ENCODE results near the gene PEDS1.

Gene PEDS1

GRCh38 chr20:50187403-50188051 lies 34.0 kb upstream of the PEDS1 start (continued):
- TF ChIP-seq ZNF398 (tag by site-specific recombination; IDR thresholded peaks at IDR 0.05) = peak; percentile 62
- TF ChIP-seq ZFP69B (tag by site-specific recombination; IDR thresholded peaks at IDR 0.05) = peak; percentile 30; the same call in 1 of the 2 replicates
- TF ChIP-seq ZSCAN16 (tag by site-specific recombination; IDR thresholded peaks at IDR 0.05) = no peak
- no peak for TF ChIP-seq ZNF354C (tag by site-specific recombination; IDR thresholded peaks at IDR 0.05; ENCODE audit: borderline replicate concordance, low read depth)
- TF ChIP-seq ZIC2 (tag by site-specific recombination; IDR thresholded peaks at IDR 0.05) = peak; percentile 96
- peak; percentile 83 for TF ChIP-seq ZEB2 (tag by site-specific recombination; IDR thresholded peaks at IDR 0.05)

GRCh38 chr20:50186987-50187402 lies 33.5 kb upstream of the PEDS1 start:
- H3K27ac ChIP-seq (ENCODE audit: extremely low read depth, low read depth, low read length) = peak overlapping the region; percentile 24; the same call in 1 of the 2 replicates
- POLR2A ChIA-PET = interaction anchor here (2.0 kb wide), 1 partner anchor 277 kb away, joined by 7 read pairs; no protein-coding TSS in a partner anchor

GRCh38 chr20:50186151-50186885 lies 32.8 kb upstream of the PEDS1 start:
- CTCF ChIA-PET = interaction anchor here (0.6 to 6.8 kb wide), 25 partner anchors 9 to 646 kb away, joined by 3 to 106 read pairs (median 4); partner anchors contain the start of gene PEDS1
- Histone ChIP-seq H3K9me3 (ENCODE audit: control insufficient read depth, insufficient read depth, low read depth, low read length) (no peaks in the 10 kb centered on the region), H3K4me1 (ENCODE audit: control insufficient read depth, insufficient read depth, low read length) (peaks cover 4% of the 10 kb centered on the region), H3K4me3 (ENCODE audit: low read depth, low read length) (no peak overlapping the region), H3K27ac (ENCODE audit: extremely low read depth, low read depth, low read length) (no peak overlapping the region), H3K36me3 (ENCODE audit: control insufficient read depth in 2 of 2, insufficient read depth in 1 of 2, low read length in 2 of 2) (no peaks in the 10 kb centered on the region)
- POLR2A ChIA-PET = no interaction called here
- TF ChIP-seq, protein P1, sequence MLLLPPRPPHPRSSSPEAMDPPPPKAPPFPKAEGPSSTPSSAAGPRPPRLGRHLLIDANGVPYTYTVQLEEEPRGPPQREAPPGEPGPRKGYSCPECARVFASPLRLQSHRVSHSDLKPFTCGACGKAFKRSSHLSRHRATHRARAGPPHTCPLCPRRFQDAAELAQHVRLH (tag by site-specific recombination; IDR thresholded peaks at IDR 0.05) = no peak
- TF ChIP-seq ZNF585B (tag by site-specific recombination; IDR thresholded peaks at IDR 0.05) = no peak
- no peak for TF ChIP-seq REPIN1 (tag by site-specific recombination; IDR thresholded peaks at IDR 0.05; ENCODE audit: low read depth)
- TF ChIP-seq ZNF629 (tag by site-specific recombination; IDR thresholded peaks at IDR 0.05) = no peak
- TF ChIP-seq ZNF624 (tag by site-specific recombination; IDR thresholded peaks at IDR 0.05) = no peak
- TF ChIP-seq ZNF426 (tag by site-specific recombination; IDR thresholded peaks at IDR 0.05) = no peak
- TF ChIP-seq ZNF658 (tag by site-specific recombination; IDR thresholded peaks at IDR 0.05) = no peak
- TF ChIP-seq PATZ1 (tag by site-specific recombination; IDR thresholded peaks at IDR 0.05) = no peak
- no peak for TF ChIP-seq ZNF626 (tag by site-specific recombination; IDR thresholded peaks at IDR 0.05)
- TF ChIP-seq, protein P2, sequence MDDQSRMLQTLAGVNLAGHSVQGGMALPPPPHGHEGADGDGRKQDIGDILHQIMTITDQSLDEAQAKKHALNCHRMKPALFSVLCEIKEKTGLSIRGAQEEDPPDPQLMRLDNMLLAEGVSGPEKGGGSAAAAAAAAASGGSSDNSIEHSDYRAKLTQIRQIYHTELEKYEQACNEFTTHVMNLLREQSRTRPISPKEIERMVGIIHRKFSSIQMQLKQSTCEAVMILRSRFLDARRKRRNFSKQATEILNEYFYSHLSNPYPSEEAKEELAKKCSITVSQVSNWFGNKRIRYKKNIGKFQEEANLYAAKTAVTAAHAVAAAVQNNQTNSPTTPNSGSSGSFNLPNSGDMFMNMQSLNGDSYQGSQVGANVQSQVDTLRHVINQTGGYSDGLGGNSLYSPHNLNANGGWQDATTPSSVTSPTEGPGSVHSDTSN (CRISPR knock-in tag; IDR thresholded peaks at IDR 0.05) = no peak

More at GRCh38 chr20:50186987-50187402, 33.5 kb upstream of the PEDS1 start:
- Histone ChIP-seq H3K9me3 (ENCODE audit: control insufficient read depth, insufficient read depth, low read depth, low read length) (no peaks in the 10 kb centered on the region), H3K4me3 (ENCODE audit: low read depth, low read length) (no peak overlapping the region), H3K36me3 (ENCODE audit: control insufficient read depth in 2 of 2, insufficient read depth in 1 of 2, low read length in 2 of 2) (no peaks in the 10 kb centered on the region), H3K4me1 (ENCODE audit: control insufficient read depth, insufficient read depth, low read length) (peaks cover 4% of the 10 kb centered on the region)
- CTCF ChIA-PET = interaction anchor here (0.6 to 6.8 kb wide), 10 partner anchors 58 to 408 kb away, joined by 3 to 106 read pairs (median 5); no protein-coding TSS in a partner anchor
- TF ChIP-seq ZFHX2 (tag by site-specific recombination; conservative IDR thresholded peaks at IDR 0.05) (peak; percentile 58; the same call in 1 of the 2 replicates), ZFP69B (tag by site-specific recombination; IDR thresholded peaks at IDR 0.05) (peak; percentile 13; the same call in 1 of the 2 replicates), ZNF513 (tag by site-specific recombination; IDR thresholded peaks at IDR 0.05) (no peak), ZBTB20 (tag by site-specific recombination; IDR thresholded peaks at IDR 0.05) (no peak), ZXDB (tag by site-specific recombination; IDR thresholded peaks at IDR 0.05) (no peak), ZNF214 (tag by site-specific recombination; IDR thresholded peaks at IDR 0.05; ENCODE audit: borderline replicate concordance) (no peak), ZNF391 (tag by site-specific recombination; IDR thresholded peaks at IDR 0.05; ENCODE audit: borderline replicate concordance, low read depth) (no peak), ZNF132 (tag by site-specific recombination; IDR thresholded peaks at IDR 0.05; ENCODE audit: borderline replicate concordance) (no peak), EGR2 (tag by site-specific recombination; IDR thresholded peaks at IDR 0.05; ENCODE audit: low read depth) (peak; percentile 51; the same call in 1 of the 2 replicates), KLF7 (tag by site-specific recombination; IDR thresholded peaks at IDR 0.05; ENCODE audit: borderline replicate concordance) (no peak), GLI4 (tag by site-specific recombination; IDR thresholded peaks at IDR 0.05) (no peak)
